AG09309 (cell line): Measurements from ENCODE around the gene EBLN1.
A peak's percentile ranks its signal among the peaks of the same experiment; 100 is the strongest.

Experiments
- DNase-seq: peaks from one replicate; pipeline ENCODE4 v3.0.0-alpha.2; 2010; ENCODE audit warnings: low read depth
- H3K4me3 ChIP-seq: 2 replicates; pipeline ENCODE4 v1.5.1; 2011; ENCODE audit warnings: mild to moderate bottlenecking, low read depth, low read length, moderate library complexity; ENCODE audit not compliant: control insufficient read depth
- TF ChIP-seq, protein P1 (sequence below): IDR thresholded peaks from 2 replicates; pipeline ENCODE4 v1.5.1; 2011; ENCODE audit warnings: mild to moderate bottlenecking, low read depth, low read length, inconsistent platforms; ENCODE audit not compliant: insufficient read depth, control insufficient read depth; ENCODE audit errors: missing control alignments

Gene EBLN1

DNA sequence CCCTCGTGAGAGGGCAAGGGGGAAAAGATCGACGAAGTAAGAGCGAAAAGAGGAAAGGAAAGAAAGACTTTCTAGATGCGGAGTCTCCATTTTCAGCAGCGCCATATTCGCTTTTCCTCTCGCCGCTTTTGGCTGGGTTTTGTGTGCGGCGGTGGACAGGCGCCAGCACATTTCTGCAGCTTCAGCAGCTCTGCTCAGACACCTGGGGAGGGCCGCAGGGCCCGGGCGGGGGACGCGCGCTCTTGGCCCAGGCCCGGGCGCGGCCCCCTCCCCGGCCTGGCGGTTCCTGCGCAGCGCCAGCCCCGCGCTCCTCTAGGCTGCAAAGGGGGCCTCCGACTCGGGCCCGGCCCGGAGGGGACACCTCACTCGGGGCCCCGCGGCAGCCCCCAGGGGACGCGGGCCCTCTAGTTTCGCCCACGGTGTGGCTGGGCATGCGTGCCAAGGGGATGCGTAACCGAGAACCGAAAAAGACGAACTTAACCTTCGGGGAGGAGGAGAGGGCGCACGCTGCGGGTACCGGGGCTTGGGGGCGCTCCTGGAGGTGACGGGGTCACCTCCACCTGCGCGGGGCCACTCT, 34.5 kb upstream of the EBLN1 start:
- peak overlapping the region; percentile 62 for H3K4me3 ChIP-seq
- TF ChIP-seq, protein P1, sequence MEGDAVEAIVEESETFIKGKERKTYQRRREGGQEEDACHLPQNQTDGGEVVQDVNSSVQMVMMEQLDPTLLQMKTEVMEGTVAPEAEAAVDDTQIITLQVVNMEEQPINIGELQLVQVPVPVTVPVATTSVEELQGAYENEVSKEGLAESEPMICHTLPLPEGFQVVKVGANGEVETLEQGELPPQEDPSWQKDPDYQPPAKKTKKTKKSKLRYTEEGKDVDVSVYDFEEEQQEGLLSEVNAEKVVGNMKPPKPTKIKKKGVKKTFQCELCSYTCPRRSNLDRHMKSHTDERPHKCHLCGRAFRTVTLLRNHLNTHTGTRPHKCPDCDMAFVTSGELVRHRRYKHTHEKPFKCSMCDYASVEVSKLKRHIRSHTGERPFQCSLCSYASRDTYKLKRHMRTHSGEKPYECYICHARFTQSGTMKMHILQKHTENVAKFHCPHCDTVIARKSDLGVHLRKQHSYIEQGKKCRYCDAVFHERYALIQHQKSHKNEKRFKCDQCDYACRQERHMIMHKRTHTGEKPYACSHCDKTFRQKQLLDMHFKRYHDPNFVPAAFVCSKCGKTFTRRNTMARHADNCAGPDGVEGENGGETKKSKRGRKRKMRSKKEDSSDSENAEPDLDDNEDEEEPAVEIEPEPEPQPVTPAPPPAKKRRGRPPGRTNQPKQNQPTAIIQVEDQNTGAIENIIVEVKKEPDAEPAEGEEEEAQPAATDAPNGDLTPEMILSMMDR, result no peak
- no peak for DNase-seq

DNA sequence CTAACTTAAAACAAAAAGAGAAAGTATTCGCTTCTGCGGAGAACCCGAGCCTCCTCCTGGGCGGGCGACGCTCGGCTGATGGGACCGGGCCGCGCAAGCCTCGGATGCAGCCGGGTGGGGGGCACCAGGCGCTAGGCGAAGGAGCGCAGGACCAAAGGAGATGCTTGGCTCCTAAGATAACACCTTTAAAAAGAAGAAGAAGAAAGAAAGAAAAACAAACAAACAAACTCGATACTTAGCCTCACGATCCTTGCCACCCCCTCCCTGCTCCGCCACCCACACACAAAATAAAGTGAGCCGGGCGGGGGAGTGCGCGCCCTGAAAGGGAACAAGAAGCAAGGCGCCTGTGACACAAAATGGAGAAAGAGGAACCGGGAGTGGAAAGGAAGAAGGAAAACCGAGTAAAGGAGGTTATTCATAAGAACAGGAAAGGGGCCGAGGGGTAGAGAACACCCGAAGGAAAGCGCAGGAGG, 34.0 kb upstream of the EBLN1 start:
- peak overlapping the region; percentile 62 for H3K4me3 ChIP-seq
- DNase-seq, result no peak
- TF ChIP-seq, protein P1, result no peak

DNA sequence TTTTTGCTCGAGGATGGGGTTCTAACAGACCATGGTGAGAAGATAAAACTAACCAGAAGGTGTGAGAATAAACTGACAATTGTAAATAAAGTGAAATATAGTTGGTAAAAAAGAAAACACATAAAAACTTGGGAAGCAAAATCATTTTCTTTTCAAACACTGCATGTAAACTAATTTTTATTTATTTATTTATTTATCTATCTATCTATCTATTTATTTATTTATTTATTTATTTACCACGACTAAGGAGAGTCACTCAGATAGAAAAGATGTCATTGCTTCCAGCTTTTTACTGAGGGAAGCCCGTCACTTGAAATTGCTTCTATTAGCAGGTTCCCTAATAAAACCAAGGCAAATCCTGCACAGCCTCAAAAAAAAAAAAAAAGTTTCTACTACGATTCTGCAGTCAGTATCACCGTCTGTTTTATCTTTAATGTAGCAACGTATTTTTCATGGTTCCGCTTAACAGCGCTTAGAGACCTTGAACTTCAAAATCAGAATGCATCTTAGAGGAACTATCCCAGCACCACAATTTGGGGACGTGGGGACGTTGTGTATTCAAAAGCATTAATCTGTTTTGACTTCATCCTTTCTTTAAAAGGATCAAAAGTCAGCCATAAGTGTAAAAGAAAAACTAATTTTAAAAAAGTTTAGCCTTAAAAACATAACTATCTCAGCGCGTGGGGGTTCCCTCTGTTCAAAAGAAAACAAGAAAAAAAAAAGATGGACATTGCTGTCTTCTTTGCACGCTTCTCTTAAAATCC, 33.3 kb upstream of the EBLN1 start:
- H3K4me3 ChIP-seq, result peak overlapping the region; percentile 62
- no peak for DNase-seq
- TF ChIP-seq, protein P1, result no peak

DNA sequence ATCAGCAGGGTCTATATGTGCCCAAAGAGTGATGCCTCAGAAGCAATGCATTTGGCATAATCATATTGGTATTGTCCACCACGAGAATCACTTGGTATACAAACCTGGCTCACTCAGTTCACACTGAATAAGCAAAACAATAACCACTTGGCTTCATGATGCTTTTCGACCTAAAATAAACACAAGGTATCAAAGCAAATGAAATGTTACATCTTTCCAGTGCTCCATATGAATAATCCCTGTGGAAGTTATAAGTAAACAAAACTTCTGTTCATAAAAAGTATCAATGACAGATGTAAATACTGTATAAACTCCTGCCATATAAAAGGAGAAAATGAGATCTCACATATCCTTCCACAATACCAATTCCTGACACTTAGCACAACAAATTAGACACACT, 29.8 kb upstream of the EBLN1 start:
- TF ChIP-seq, protein P1, result no peak
- no peak overlapping the region for H3K4me3 ChIP-seq
- DNase-seq, result no peak

DNA sequence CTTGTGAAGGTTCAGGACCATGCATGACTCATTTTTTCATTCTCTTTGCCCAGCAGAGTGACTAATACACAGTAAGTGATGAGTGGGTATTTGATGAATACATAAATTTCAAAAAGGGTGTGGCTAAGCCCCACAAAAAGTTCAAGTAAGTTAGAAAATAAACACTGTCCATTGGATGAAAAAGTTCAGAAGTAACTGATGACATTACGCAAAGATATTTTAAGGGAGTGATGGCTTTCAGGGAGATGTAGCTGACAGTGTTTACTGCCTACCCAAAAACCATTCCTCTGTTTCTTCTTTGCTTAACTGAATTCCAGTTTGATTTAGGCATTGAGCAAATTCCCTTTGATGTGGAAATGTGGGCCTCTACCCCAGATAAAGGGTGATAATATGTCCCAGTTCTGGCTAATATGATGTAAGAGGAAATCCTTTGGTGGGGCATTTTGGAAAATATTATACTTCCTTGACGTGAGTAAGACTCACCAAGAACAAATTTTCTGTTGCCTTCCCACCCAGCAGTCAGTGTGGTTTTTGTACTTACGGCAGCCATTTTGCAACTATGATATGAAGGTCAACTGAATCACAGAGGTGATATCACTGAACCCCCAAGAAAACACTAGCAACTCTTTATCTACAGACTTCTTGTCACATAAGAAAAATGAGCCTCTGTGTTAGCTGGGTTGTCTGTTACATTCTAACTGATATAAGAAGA, 29.0 kb upstream of the EBLN1 start:
- no peak overlapping the region for H3K4me3 ChIP-seq
- peak; percentile 59 for DNase-seq
- TF ChIP-seq, protein P1, result no peak

DNA sequence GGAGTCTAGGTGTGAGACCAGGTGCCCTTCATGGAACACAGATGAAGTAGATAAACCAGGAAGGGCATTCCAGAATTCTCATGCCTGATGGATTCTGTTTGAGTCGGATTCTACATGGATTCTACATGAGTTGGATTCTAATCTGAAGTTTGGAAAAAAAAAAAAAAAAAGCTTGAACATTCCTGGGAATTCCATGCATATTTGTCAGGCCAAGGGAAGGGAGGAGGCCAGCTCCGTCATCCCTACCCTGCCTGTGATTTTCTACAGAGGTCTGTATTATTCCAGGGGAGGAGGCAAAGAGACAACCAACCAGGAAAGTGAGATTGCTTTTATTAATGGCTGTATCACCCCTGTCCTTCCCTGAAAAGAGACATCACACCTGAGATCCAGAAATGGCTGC, 27.8 kb upstream of the EBLN1 start:
- no peak overlapping the region for H3K4me3 ChIP-seq
- TF ChIP-seq, protein P1, result no peak
- DNase-seq, result no peak
